GM21576 (cell line): Measurements from ENCODE around the gene SCLY.

Experiments
- ATAC-seq: cut with Tn5 transposase; IDR thresholded peaks from one replicate; pipeline ENCODE4 v1.9.1; 2021; ENCODE audit warnings: mild to moderate bottlenecking, moderate library complexity; ENCODE audit not compliant: unreplicated experiment

SCLY gene

GRCh38 chr2:238136820-238137537 is 76.2 kb downstream of the SCLY start:
- no peak for ATAC-seq

GRCh38 chr2:238137885-238138284 is 77.1 kb downstream of the SCLY start:
- ATAC-seq: no peak

DNA sequence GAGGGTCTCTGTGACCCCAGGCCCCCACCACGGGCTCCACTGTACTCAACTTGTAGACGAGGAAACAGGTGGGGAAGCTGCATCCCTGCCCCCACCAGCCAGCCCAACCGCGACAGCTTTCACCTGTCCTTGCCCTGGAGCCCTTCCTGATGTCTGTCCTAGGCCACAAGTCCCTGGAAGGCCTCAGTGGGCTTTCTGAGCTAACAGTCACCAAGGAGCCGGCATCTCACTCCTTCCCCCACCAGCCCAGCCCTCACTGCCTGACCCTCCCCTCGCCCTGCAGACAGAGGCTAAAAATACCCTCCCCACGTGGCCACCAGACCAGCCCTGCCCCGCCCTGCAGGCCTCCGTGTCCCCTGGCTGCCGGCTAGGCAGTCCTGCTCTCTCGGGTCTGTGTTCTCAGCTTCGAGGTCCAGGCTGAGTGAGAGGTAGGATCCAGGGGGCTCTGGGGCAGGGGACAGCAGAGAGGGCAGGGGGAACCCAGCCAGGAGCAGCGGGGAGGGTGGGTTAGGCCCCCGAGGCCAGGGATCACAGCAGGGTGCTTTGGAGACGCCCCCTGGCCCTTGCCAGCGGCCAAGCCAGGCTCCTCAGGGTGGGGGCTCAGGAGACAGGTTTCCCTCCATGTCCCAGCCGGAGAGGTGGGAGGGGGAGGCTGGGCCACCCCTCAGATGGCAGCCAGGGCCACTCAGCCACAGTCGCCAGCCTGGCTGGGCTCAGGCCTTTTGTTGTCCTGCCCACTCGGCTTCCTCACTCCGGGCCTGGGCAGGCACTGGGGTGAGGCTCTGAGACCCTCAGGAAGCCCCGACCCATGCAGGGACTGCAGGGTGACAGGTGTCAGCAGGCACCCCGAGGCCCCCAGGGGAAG is 77.8 kb downstream of the SCLY start, which contains the start of gene KLHL30:
KLHL30 (plus strand) TSS at position 338 of the 865 bp plus-strand sequence. CDS start 2,087 bp downstream, outside the sequence.
- ATAC-seq: no peak

GRCh38 chr2:238139196-238140039 is 78.6 kb downstream of the SCLY start:
- ATAC-seq: no peak

GRCh38 chr2:238140040-238140439 is 79.2 kb downstream of the SCLY start:
- ATAC-seq: no peak

- no peak for ATAC-seq
These were observed 80.1 kb downstream of the SCLY start for GRCh38 chr2:238140721-238141540.

DNA sequence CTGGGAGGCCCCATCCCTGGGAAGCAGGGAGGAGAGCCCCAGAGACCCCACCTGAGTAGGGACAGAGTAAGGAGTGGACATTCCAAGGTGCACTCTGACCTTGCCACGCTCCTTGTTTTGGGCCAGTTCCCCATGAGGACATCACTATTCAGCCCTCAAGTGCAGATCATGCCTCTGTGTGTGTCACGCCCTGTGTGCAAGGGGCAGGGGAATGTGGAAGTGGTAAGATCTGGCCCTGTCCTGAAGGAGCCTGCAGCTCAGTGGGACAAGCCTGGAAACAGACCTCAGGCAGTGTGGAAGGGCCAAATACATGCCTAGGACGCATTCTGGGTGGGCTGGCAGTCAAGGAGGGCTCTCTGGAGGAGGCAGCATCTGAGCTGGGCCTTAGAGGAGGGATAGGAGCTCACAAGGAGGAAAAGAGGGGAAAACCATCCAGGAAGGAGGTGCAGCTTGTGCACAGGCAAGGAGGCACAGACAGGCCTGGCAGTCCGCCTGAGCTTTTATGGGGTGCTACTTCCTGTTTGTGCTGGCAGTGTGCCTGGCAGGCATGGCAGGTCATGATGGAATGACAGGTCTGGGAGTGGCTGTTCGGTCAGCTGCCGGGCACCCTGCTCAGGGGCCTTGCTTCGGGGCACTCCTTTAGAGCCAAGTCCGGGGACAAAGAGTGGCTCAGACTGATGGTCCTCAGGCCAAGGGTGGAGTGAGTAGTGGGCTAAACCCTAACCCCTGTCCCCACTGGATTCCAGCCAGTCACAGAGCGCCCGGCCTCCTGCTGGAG is 80.9 kb downstream of the SCLY start:
- ATAC-seq: no peak

- ATAC-seq: no peak
These were observed 81.8 kb downstream of the SCLY start for GRCh38 chr2:238142382-238143205.

- no peak for ATAC-seq
These were observed 82.6 kb downstream of the SCLY start for GRCh38 chr2:238143239-238143951.

DNA sequence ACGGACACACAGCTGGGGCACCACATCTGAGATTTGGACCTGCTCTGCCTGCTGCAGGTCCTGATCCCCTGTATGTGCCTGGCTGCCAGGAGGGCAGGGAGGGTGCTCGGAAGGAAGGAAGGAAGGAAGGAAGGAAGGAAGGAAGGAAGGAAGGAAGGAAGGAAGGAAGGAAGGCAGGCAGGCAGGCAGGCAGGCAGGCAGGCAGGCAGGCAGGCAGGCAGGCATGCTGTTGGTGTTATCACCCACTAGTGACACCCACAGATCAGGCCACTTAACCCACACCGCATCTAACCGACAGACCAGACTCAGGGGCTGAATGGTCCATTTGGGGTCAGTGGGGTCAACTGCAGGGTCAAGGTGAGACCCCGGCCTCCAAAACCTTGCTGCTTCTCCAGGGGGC is 83.5 kb downstream of the SCLY start:
- ATAC-seq: no peak

DNA sequence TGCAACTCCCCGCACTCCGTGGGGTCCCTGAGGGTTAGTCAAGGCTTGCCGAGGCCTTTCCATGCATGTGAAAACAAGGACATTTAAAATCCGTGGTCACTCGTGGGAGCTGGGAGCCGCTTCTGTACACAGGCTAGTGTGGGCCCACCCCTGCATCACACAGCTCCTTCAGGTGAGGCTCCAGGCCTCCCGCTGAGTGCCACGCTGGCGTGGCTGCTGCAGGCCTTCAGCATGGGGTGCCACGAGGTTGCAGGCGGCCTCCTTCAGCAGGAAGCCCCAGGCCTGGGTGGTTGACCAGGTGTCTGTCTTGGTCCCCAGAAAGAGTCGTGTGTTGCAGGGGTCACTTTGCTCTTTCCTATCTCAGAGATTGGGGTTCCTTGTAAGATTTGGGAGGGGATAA is 84.2 kb downstream of the SCLY start:
- no peak for ATAC-seq

DNA sequence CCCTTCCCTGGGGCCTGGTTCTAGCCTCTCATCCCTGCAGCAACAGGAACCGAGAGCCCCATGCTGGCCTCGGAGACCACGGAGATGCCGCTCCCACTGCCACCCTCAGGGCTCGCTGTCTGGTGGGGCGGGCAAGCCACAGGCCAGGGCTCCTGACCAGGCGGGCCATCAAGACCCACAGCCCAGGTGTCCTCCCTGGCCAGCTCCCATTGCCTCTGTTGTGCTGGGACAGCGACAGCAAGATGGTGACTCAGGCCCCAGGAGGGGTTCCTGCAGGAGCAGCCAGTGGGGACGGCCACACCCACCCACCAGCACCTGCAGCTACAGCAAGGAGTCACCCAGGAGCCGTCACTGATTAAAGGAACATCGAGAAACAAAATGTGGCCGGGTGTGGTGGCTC is 85.0 kb downstream of the SCLY start:
- no peak for ATAC-seq

- ATAC-seq: no peak
These were observed 86.2 kb downstream of the SCLY start for GRCh38 chr2:238146884-238147544.

GRCh38 chr2:238148981-238149380 is 88.2 kb downstream of the SCLY start:
- ATAC-seq: no peak
